ENCODE results near the gene SORT1. TPM values are rescaled to one million over a fixed set of nuclear protein-coding genes. Genes with fewer than 3 reads are reported as not detected.
A peak's percentile ranks its signal among the peaks of the same experiment; 100 is the strongest.

Gene SORT1
- total RNA-seq, 1 donor from 2014 or later: 0.20 TPM

- peak within 1 kb of the TSS; percentile 97 for H3K27ac Mint-ChIP-seq
- ChIA-PET CTCF (interaction anchor here (1.4 to 1.7 kb wide), 4 partner anchors 56 to 106 kb away, joined by 3 to 6 read pairs (median 4); partner anchors contain the start of genes ATXN7L2 and CYB561D1), POLR2A (interaction anchor here (0.6 to 3.3 kb wide), 14 partner anchors 27 to 608 kb away, joined by 3 to 34 read pairs (median 6); partner anchors contain the start of genes ATXN7L2, CYB561D1, GNAI3 and PSRC1)
- H3K4me1 Mint-ChIP-seq: peaks cover 37% of the 10 kb centered on the region
- peaks cover 29% of the 10 kb centered on the region for H3K36me3 Mint-ChIP-seq (ENCODE audit: low read depth)
- peak; percentile 97 for ATAC-seq (ENCODE audit: low read depth)
- peak; percentile 81 for DNase-seq
- H3K27me3 Mint-ChIP-seq: no peaks in the 10 kb centered on the region
- intact Hi-C loops (cut with micrococcal nuclease): loop anchor here (1.0 to 10.0 kb wide), 16 partner anchors 41 to 911 kb away; partner anchors contain the start of genes ATXN7L2, CLCC1, CYB561D1 and GNAI3
- TF ChIP-seq CTCF (IDR thresholded peaks at IDR 0.05): no peak
- H3K4me3 Mint-ChIP-seq: peak within 1 kb of the TSS; percentile 96
- no peaks in the 10 kb centered on the region for H3K9me3 Mint-ChIP-seq
Measured at GRCh38 chr1:109426281-109427170, 28.8 kb upstream of the SORT1 start, which contains the start of gene PSMA5. Gene PSMA5 (minus strand): TSS chr1:109426448. CDS start chr1:109426330, 118 bp downstream.

- H3K4me1 Mint-ChIP-seq: peaks cover 37% of the 10 kb centered on the region
- peaks cover 38% of the 10 kb centered on the region for H3K36me3 Mint-ChIP-seq (ENCODE audit: low read depth)
- CTCF ChIA-PET: interaction anchor here (0.6 to 1.7 kb wide), 4 partner anchors 58 to 123 kb away, joined by 3 to 6 read pairs (median 4); partner anchors contain the start of genes ATXN7L2 and GNAI3
Measured at GRCh38 chr1:109425391-109426280, 27.9 kb upstream of the SORT1 start.

GRCh38 chr1:109423498-109423897 is 25.8 kb upstream of the SORT1 start:
- intact Hi-C loops (cut with micrococcal nuclease): loop anchor here (10.0 kb wide), 2 partner anchors 201 to 869 kb away; no protein-coding TSS in a partner anchor
- TF ChIP-seq CTCF (IDR thresholded peaks at IDR 0.05): no peak
- Mint-ChIP-seq H3K4me3 (no peak overlapping the region), H3K4me1 (peaks cover 37% of the 10 kb centered on the region), H3K27me3 (no peaks in the 10 kb centered on the region), H3K36me3 (ENCODE audit: low read depth) (peaks cover 54% of the 10 kb centered on the region), H3K9me3 (no peaks in the 10 kb centered on the region), H3K27ac (peak overlapping the region; percentile 55)
- ChIA-PET POLR2A (no interaction called here), CTCF (no interaction called here)
- ATAC-seq (ENCODE audit: low read depth): no peak
- no peak for DNase-seq

More at GRCh38 chr1:109425391-109426280, 27.9 kb upstream of the SORT1 start:
- H3K27ac Mint-ChIP-seq: peak overlapping the region; percentile 97
- TF ChIP-seq CTCF (IDR thresholded peaks at IDR 0.05): no peak
- intact Hi-C loops (cut with micrococcal nuclease): loop anchor here (1.0 to 10.0 kb wide), 16 partner anchors 42 to 912 kb away; partner anchors contain the start of genes ATXN7L2, CLCC1, CYB561D1 and GNAI3
- ATAC-seq (ENCODE audit: low read depth) (peak; percentile 30), DNase-seq (no peak)
- peak overlapping the region; percentile 96 for H3K4me3 Mint-ChIP-seq
- no peaks in the 10 kb centered on the region for H3K27me3 Mint-ChIP-seq
- POLR2A ChIA-PET: interaction anchor here (0.6 to 3.3 kb wide), 24 partner anchors 8 to 609 kb away, joined by 3 to 34 read pairs (median 4); partner anchors contain the start of genes ATXN7L2, CYB561D1, GNAI3 and PSRC1
- H3K9me3 Mint-ChIP-seq: no peaks in the 10 kb centered on the region

- no peak for DNase-seq
- H3K27me3 Mint-ChIP-seq: no peaks in the 10 kb centered on the region
- no peaks in the 10 kb centered on the region for H3K9me3 Mint-ChIP-seq
- CTCF ChIA-PET: interaction anchor here (1.1 to 1.3 kb wide), 2 partner anchors 10 to 13 kb away, joined by 3 read pairs; no protein-coding TSS in a partner anchor
- intact Hi-C loops (cut with micrococcal nuclease): no loop called here
- H3K4me3 Mint-ChIP-seq: no peak overlapping the region
- ATAC-seq (ENCODE audit: low read depth): no peak
- H3K27ac Mint-ChIP-seq: no peak overlapping the region
- POLR2A ChIA-PET: no interaction called here
- H3K36me3 Mint-ChIP-seq (ENCODE audit: low read depth): peaks cover 97% of the 10 kb centered on the region
- no peak for TF ChIP-seq CTCF (IDR thresholded peaks at IDR 0.05)
- no peaks in the 10 kb centered on the region for H3K4me1 Mint-ChIP-seq
Measured at GRCh38 chr1:109412551-109412950, 14.8 kb upstream of the SORT1 start.
